ENCODE data around the gene GALNT8.
"Not testable (repeated sequence)": the region's sequence is repeated elsewhere in the genome, so short reads cannot be mapped to it uniquely, and the experiment has no call there.

The GALNT8 gene

DNA sequence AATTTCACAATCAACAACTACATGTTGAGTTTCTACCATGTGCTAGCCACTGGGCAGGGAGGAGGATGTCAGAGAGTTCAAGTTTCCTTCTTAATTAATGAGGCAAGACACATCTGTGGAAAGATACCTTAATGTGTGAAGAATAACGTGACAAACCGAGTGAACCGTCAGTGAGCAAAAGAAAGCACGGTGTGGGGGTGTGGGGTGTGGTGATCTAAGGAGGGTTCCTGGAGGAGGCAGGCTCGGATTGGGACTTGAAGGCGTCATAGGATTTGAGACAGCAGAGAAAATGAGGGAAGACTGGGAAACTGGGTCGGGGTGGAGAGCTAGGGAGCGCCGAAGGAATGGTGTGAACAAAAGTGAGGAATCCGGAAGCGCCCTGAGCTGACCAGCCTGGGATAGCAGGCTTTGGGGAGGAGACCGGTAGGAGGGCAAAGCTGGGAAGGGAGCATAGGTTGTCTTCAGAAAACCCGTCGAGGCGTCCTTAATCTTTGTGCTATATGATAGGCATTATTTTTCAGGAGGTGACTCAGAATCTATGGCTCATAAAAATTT, 22.3 kb downstream of the GALNT8 start:
- peak in 6 of 56 donors; percentile 1 to 22 (median 16) for DNase-seq

DNA sequence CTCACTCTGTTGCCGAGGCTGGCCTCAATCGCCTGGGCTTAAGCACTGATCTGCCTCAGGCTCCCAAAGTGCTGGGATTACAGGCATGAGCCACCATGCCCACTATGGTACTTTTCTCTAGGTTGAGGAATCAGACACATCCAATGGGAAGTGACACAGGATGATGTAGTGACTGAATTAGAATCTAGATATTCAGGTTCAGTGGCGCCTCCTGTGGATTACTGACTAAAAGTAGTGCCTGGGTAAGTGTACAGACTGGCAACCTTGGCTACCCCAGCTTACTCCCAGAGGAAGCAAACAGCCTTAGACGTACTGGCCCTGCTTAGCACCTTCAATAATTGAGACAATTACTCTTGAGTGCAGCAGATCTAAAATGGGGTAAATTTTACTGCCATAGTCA, 22.8 kb downstream of the GALNT8 start:
- no peak for DNase-seq

DNA sequence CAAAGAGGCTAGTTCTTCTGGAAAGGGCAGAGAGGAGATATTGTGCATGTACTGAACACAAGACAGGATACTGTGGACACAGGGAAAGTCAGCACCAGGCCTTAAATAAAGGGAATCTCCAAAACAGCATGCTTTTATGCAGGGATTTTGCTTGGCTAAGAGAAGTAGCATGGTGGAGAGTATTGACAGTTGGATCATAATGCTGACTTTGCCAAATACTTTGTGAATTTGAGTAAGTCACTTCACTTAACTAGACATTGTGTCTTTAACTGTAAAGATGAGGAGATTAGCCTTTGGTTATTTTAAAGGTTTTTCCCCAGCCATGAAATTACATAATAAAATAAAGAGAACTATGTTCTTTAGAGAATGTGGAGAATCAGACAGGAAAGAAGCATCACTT, 24.5 kb downstream of the GALNT8 start:
- DNase-seq, result no peak

DNA sequence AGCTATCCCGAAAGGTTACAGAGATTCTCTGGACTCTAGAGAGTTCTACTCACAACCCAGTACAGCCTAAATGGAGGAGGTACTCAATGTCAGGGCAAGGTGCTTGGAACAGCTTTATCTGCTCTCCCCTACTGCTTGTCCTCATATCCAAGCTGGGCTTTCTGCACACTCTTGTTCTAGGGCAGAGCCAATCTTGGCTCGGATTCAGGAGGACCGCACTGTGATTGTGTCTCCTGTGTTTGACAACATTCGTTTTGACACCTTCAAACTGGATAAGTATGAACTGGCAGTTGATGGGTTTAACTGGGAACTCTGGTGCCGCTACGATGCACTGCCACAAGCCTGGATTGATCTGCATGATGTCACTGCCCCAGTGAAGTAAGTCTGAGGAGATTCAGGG, 25.0 kb downstream of the GALNT8 start:
- no peak for DNase-seq

DNA sequence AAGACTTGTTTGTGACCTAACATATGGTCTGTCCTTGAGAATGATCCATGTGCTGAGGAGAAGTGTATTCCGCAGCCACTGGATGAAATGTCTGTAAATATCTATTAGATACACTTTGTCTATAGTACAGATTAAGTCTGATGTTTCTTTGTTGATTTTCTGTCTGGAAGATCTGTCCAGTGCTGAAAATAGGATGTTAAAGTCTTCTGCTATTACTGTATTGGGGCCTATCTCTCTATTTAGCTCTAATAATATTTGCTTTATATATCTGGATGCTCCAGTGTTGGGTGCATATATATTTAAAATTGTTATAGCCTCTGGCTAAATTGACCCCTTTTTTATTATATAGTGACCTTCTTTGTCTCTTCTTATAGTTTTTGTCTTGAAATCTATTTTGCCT, 31.5 kb downstream of the GALNT8 start:
- not testable (repeated sequence) for DNase-seq

DNA sequence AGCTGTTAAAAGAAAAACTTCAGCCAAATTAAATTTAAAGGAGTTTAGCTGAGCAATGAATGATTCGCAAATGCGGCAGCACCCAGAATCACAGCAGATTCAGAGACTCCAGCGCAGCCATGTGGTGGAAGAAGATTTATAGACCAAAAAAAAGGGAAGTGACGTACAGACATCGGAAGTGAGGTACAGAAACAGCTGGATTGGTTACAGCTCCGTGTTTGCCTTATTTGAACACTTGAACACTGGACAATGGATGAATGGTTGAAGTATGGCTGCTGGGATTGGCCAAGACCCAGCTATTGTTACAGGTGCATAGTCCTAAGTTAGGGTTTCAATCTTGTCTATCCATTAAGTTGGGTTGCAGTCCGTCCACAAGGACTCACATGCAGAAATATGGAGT, 42.6 kb downstream of the GALNT8 start:
- DNase-seq, result no peak

DNA sequence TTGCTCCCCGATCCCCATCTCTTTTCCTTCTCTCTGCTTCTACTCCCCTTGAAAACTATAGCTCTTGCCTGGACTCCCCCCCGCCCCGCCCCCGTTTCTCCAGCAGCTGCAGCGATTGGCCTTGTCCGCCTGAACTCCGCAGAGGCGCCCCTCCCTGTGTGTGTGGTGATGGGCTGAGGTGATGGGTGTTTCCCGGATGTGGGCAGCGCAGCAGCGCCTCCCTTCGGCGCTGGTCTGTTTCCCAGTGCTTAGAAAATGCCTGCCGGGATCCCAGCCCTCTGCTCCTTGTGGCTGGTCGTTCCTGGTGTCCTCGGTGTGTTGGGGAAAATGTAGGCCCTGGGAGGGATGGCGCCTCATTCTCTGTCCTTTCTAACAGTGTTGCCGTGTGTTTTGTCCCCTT, 43.3 kb downstream of the GALNT8 start:
- DNase-seq, result peak in 5 of 56 donors; percentile 2 to 38 (median 14)

DNA sequence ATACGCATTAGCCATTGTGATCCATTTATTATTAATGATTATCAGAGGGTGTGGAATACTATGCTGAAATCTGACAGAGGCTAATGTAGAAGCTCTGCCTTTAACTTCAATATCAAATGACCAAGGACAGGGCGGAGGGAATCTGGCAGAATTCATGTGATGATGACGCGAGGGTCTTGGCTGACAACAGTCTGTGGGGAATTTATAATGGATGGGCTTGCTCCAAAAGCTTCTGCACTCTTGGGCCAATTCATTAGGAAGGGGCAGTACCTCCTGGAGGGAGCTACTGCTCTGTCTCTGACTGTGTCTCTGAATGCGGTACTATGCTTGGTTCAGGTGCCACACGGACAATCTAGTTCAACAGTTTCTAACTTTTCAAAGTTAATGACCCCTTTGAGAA, 46.2 kb downstream of the GALNT8 start:
- no peak for DNase-seq

DNA sequence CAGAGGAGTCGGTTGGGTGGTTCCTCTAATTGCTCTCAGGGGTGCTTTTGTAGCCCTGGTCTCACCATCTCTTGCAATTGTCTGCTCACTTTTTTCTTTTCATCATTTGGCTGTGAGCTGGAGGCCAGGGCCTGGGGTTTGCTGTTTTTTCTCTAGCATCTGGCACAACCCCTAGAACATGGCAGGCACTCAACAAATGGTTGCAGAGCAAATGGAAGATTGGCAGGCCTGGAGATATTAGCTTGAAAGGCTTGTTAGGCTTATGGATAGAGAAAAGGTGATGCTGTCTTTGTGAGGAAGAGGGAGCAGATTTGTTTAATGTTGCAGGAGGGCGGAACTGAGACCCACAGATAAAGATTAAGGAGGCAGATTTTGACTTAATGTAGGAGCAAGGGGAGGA, 47.0 kb downstream of the GALNT8 start:
- no peak for DNase-seq

DNA sequence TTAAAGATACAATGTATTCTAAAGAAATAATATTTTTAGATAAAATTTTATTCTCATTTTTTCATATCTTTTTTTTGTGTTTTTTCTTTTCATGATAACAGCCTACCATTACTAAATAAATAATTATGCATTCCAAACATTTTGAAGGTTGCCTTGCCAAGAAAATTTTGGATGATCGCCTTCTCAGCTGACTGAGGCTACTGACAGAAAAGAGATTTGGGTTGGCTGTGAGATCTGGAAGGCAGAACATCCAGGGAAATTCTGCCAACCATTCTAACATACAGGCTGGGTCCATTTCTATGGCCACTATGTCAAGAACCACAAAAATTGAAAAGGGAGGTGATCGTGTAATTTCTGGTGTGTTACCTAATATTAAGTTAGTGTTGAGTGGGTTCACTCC, 48.1 kb downstream of the GALNT8 start:
- no peak for DNase-seq

DNA sequence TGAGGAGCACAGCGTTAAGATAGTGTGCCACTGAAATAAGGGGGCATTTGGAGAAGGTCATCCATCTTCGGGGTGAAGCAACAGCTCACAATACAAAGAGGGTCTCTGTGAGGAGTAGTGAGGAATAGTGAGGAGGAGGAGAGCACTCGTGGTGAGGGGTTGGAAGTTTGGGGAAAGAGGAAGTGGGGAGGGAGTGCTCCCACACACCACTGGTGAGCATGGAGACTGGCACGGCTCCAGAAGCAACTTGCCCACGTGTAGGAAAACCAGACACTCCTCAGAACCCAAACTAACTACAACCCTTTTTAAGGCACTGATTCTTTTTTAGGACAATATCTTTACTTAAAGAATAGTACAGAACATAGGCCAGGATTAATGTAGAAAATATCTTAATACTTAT, 48.9 kb downstream of the GALNT8 start:
- DNase-seq, result no peak

DNA sequence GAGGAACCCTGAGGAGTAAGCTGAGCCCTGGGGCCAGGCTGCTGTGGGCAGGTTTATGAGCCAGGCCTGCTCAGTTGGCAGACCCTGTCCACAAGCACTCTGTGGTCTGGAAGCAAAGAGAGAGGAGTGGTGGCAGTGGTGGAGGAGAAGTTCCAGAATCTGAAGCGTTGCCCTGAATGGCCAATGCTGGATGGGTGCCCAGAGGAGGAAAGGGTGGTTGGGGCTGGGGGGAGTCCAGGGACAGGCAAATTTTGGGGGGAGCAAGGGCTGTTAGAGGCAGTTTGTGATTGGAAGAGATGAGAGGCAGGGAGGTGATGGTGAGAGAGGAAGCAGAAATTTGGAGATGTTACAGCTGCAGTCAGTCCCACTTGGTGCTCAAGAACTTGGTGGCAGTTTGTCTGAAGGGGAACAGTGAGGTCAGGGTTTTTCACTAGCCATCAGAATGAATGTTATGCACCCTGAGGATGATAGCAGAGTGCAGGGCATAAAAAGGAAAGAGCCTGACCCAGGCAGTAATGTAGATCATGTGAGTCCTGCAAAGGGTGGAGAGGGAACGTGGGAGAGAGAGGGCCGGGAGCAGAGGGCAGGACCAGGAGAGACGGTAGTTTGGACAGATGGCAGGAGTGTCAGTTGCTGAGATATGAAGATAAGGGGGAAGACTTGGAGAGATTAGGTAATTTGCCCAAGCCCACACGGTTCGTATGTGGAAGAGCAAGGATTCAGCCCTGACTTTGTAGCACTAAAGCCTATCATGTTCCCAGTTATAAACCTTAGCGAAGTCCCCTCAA, 51.2 kb downstream of the GALNT8 start:
- DNase-seq, result no peak

DNA sequence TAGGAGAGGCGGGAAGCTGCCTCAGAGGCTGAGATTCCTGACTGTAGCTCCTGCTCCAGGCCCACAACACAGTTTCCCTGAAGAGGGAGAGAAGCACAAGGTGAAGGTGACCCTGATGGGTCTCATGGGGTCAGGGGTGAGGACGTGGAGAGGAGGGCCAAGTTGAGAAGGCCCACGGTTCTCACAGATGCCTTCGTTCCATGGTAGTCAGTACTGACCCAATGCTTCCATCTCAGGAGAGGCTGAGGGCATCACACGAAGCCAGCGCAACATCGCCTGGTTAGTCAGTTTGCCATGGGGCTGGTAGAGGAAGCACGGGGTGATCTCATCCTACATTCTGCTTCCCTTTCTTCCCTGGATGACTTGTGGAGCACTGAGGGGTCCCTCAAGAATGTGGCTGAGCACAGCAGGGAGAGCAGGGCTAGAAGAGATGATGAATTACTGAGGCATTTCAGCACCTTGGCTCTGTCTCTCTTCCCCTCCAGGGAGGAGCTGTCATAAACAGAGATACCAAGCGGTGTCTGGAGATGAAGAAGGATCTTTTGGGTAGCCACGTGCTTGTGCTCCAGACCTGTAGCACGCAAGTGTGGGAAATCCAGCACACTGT, 51.9 kb downstream of the GALNT8 start:
- no peak for DNase-seq

DNA sequence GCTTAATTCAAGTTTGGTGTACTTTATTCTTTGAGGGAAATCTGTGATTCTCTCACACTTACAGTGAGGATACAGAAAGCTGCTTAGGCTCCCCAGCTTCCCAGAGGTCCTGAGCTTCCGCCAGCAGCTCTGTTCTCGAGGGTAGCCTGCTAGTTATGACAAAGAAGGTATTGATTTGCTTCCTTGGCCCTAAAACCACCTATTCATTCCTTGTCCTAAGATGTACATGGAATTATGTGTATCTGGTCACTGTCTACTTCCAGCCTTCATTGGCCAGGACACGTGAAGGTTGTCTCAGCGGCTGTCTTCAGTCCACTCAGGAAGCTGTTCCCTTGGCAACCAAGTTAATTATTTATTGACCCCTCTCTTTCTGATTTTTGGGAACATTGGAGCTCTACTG, 55.7 kb downstream of the GALNT8 start:
- DNase-seq, result no peak

DNA sequence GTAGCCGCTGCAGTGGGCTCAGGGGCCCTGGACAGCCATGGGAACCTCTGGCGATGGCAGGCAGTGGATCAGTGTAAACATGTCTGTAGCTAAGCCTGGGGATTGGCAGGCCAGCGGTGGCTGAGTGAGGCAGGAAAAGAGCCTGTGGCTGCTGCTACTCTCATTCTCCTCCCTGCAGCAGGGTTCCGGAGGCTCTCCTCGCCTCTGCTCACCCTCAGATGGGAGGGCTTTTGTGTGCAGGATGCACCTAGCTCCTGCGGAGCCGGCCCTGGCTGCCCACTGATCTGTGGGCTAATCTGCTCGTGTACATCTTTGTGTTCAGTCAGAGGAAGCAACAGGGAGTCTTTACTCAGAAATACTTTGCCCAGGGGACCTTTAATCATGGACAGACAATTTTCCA, 59.5 kb downstream of the GALNT8 start:
- DNase-seq, result no peak

DNA sequence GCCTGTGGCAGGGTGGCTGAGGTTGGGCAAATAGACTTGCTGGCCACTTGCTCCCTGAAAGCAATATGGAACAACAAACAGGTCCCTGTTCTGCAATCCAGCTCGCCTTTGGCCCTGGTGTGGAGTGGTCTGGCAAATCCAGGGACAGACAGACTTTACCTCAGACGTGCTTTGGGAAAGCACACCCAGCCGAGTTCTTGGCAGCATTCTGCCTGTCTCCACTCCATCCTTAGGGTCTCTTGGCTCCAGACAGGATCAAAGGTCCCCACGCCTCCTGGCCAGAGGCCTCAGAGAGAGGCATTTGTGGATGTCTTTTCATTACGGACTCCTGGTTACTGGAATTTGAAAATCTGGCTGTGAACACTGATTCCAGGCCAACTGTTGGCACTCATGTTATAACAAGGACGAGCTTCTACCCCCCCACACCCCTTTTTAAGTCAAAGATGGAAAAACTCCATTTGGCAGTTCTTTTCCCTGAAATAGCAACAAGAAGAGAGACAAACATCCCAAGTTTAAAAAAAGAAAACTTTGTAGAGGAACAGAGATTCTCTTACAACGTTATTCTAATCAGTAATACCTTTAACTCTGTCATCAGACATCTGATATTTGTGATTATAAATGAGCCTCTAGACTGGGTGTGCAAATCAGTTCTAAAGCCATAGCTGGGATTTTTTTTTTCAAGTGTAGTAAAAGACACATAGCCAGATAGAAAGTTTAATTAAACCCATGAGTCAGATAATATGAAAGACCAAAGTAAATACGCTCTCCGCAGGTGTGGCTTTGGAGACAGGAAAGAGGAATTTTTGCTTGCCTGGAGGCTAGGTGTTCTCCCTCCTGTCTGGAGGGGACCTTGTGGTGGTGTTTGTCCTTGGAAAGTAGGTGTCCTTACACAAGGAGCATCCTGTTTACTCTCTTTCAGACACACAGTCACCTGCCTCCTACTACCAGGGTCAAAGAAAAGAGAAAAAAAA, 60.7 kb downstream of the GALNT8 start:
- peak in 44 of 56 donors; percentile 6 to 83 (median 38) for DNase-seq

DNA sequence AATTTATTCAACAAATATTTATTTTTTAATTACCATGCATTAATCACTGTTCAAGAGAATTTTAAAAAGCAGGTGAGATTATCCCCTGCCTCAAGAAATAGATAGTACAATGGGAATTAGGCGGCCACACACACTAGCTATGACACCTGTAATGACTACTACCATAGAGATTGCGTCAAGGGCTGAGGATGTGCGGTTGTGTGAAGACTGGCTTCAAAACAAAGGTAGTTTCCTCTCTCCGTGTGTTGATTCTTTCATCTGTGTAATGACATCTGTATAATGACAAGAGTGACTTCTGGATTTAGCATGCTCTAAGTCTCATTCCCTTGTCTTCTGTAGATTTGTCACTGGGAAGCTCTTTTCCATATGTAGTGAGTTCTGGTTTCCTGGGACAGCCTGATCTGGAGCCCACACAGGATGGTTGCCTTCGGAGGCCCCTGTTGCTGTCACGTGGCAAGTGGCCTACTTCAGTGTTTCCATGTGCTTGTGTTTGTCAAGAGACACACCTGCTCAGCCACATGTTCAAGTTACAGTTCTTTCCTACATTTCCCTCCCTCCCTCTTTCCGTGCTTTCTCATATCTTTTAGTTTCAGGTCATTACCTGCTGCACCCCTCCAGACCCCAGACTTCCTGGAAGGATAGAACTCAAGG, 64.3 kb downstream of the GALNT8 start:
- DNase-seq, result no peak

DNA sequence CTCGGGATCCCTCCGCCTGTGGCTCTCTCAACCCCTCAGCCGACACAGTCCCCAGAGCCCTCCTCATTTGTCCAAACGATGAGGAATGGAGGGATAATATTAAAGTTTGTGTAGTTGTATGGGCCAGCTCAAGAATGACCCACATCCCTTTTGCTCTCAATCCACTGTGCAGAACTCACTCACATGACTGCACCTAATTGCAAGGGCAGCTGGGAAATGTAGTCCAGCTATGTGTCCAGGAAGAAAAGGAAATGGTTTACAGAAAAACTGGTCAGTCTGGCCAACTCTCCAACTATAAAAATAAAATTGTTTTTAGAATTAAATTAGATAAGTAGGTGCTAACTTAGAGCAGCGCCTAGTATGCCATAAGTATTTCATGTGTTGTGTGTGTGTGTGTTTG, 66.6 kb downstream of the GALNT8 start:
- no peak for DNase-seq

DNA sequence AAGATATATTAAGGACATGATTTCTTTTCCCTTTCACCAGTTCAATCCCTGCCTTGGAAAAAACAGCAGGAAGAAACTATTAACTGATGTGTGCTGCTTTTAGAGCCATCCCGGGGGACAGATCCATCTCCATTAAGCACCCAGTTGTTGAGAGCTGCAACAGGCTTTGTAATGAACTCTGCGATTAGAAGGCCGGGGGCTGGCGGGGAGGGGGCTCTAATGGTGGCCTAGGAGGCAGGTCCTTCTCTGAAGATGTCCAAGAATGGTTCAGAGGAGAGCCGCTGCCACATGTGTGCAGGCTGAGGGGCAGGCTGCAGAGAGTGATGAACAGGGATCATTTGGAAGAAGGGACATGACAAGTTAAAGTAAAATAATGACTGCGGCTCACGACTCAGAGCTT, 67.8 kb downstream of the GALNT8 start:
- DNase-seq, result no peak

DNA sequence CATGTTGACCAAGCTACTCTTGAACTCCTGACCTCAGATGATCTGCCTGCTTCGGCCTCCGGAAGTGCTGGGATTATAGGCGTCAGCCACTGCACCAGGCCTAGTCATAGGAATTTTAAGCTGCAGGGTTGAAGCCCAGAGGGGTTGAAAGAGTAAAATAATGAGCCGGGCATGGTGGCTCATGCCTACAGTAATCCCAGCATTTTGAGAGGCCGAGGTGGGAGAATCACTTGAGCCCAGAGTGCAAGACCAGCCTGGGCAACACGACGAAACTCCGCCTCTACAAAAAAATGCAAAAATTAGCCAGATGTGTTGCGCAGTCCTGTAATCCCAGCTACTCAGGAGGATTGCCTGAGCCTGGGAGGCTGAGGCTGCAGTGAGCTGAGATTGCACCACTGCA, 69.6 kb downstream of the GALNT8 start:
- no peak for DNase-seq

DNA sequence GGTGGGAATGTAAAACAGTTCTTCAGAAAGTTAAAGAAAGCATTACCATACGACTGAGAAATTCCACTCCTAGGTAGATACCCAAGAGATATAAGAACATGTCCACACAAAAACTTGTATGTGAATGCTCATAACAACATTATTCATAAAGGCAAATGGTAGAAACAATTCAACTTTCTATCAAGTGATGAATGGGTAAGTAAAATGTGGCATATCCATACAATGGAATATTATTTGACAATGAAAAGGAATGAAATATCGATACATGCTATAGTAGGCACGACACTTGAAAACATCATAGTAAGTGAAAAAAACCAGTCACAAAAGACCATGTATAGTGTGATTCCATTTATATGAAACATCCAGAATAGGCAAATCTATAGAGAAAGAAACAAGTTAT, 71.3 kb downstream of the GALNT8 start:
- no peak for DNase-seq

All from nucleus accumbens (tissue), 56 donors.